K562 (cell line): ENCODE measurements around the gene APOL3. TPM values are rescaled to one million over a fixed set of nuclear protein-coding genes. Genes with fewer than 3 reads are reported as not detected.

Source experiments
- ATAC-seq: fragments of 200-7000 bp; cut with Tn5 transposase; 3 replicates; pipeline ENCODE4 v1.9.1; 2020; ENCODE audit warnings: moderate library complexity
- BruUV-seq: library from RNA; stranded (reverse); fragments of 400-500 nt; replicated peaks from 2 replicates; lab custom pipeline; 2021; lab: Mats Ljungman, UMichigan
- CTCF ChIA-PET: fragments of 300-600 bp; formaldehyde crosslinking; extraction: SDS; loops from one replicate; lab custom pipeline; 2021; ENCODE audit warnings: low intra/inter-chr PET ratio; lab: Yijun Ruan, JAX
- POLR2A ChIA-PET: fragments of 300-600, 350-650 bp; sonication (Branson Sonifier 250); formaldehyde crosslinking; extraction: SDS; loops from one replicate; lab custom pipeline; 2021; ENCODE audit warnings: antibody characterized with exemption, inconsistent platforms; lab: Yijun Ruan, JAX
- DNase-seq, 4 experiments: peaks; one replicate each; pipeline versions ENCODE4 v3.0.0 to v3.0.0-alpha.2; 2011 to 2018; ENCODE audit warnings: low spot score in 3 of 4, mixed read lengths in 3 of 4; ENCODE audit errors: extremely low read depth in 1 of 4
- FAIRE-seq: peaks from 2 replicates; lab custom pipeline; 2011; peaks lifted over from hg19 to GRCh38; lab: Jason Lieb, UNC
- H2AFZ ChIP-seq: 2 replicates; pipeline ENCODE4 v1.6.0; 2011; ENCODE audit warnings: low read depth, low read length, control low read depth, inconsistent platforms
- H3K27ac ChIP-seq: fragments of 200-600 bp; 3 replicates; pipeline ENCODE4 v1.8.0; 2011; ENCODE audit warnings: low read depth, mild to moderate bottlenecking, control low read depth, inconsistent platforms, low read length, moderate library complexity, mixed read lengths; ENCODE audit errors: extremely low read depth
- H3K27me3 ChIP-seq, 2 experiments: fragments of 300-600 bp in 1 of 2; 2 replicates in 1 of 2; 3 replicates in 1 of 2; pipeline versions ENCODE4 v1.6.0 to v1.8.0; 2011; ENCODE audit warnings: inconsistent platforms in 2 of 2, low read length in 2 of 2, mild to moderate bottlenecking in 1 of 2, mixed read lengths in 1 of 2, moderate library complexity in 1 of 2; ENCODE audit not compliant: control insufficient read depth in 2 of 2, insufficient read depth in 2 of 2
- H3K36me3 ChIP-seq: fragments of 300-600 bp; 3 replicates; pipeline ENCODE4 v1.8.0; 2011; ENCODE audit warnings: mild to moderate bottlenecking, low read length, inconsistent platforms; ENCODE audit not compliant: control insufficient read depth, insufficient read depth
- H3K4me1 ChIP-seq, 2 experiments: fragments of 200-600 bp in 1 of 2; replicated peaks in 1 of 2; 2 replicates in 1 of 2; 3 replicates in 1 of 2; pipeline versions ENCODE4 v1.5.1 to v1.8.0; 2011; ENCODE audit warnings: inconsistent platforms in 2 of 2, low read length in 2 of 2, mild to moderate bottlenecking in 1 of 2, mixed read lengths in 1 of 2, moderate library complexity in 1 of 2; ENCODE audit not compliant: control insufficient read depth in 2 of 2, insufficient read depth in 2 of 2
- H3K4me2 ChIP-seq: 2 replicates; pipeline ENCODE4 v1.6.1; 2011; ENCODE audit warnings: low read length, control low read depth, inconsistent platforms, mixed read lengths; ENCODE audit not compliant: insufficient read depth
- H3K4me3 ChIP-seq: fragments of 200-600 bp; sonication (generic), shearing (Covaris generic); 2 replicates; pipeline ENCODE4 v1.5.1; 2016; ENCODE audit warnings: control low read depth, inconsistent platforms
- H3K79me2 ChIP-seq: fragments of 200-600 bp; 3 replicates; pipeline ENCODE4 v1.8.0; 2011; ENCODE audit warnings: low read length, inconsistent platforms; ENCODE audit not compliant: control insufficient read depth, insufficient read depth
- H3K9ac ChIP-seq, 2 experiments: 2 replicates each; pipeline versions ENCODE4 v1.6.0 to v1.6.1; 2011; ENCODE audit warnings: low read depth in 2 of 2, low read length in 2 of 2, control low read depth in 1 of 2, inconsistent platforms in 1 of 2, mild to moderate bottlenecking in 1 of 2, mixed read lengths in 1 of 2; ENCODE audit not compliant: insufficient read depth in 1 of 2
- H3K9me1 ChIP-seq: one replicate; pipeline ENCODE4 v1.6.0; 2011; ENCODE audit warnings: inconsistent platforms, mild to moderate bottlenecking, low read length, moderate library complexity; ENCODE audit not compliant: control insufficient read depth, insufficient read depth
- H3K9me3 ChIP-seq: replicated peaks from 2 replicates; pipeline ENCODE4 v1.5.1; 2011; ENCODE audit warnings: low read depth, low read length, inconsistent platforms; ENCODE audit not compliant: control insufficient read depth, insufficient read depth
- H4K20me1 ChIP-seq: replicated peaks from 2 replicates; pipeline ENCODE4 v1.6.1; 2011; ENCODE audit warnings: low read length, inconsistent platforms, mixed read lengths; ENCODE audit not compliant: control insufficient read depth, insufficient read depth
- BRCA1 ChIP-seq, 2 experiments: fragments of 450-650 bp in 1 of 2; sonication (generic) in 1 of 2; formaldehyde crosslinking in 1 of 2; IDR thresholded peaks; 2 replicates each; pipeline versions ENCODE4 v1.5.0 to v1.6.1; 2017 to 2020; ENCODE audit warnings: mild to moderate bottlenecking in 1 of 2, missing genetic modification reagents in 1 of 2
- CTBP1 ChIP-seq: fragments of 450-650 bp; IDR thresholded peaks from 2 replicates; pipeline ENCODE4 v1.6.1; 2016; ENCODE audit warnings: borderline replicate concordance
- LARP7 ChIP-seq: fragments of 450-650 bp; IDR thresholded peaks from 2 replicates; pipeline ENCODE4 v1.6.1; 2016
- SMARCE1 ChIP-seq: fragments of 450-650 bp; IDR thresholded peaks from 2 replicates; pipeline ENCODE4 v1.7.1; 2016; ENCODE audit warnings: mild to moderate bottlenecking
- TAL1 ChIP-seq: fragments of 450-650 bp; IDR thresholded peaks from 2 replicates; pipeline ENCODE4 v1.6.1; 2016; ENCODE audit warnings: mild to moderate bottlenecking
- TCF3 ChIP-seq: sonication (generic); formaldehyde crosslinking; IDR thresholded peaks from 2 replicates; pipeline ENCODE4 v1.4.0; 2020; ENCODE audit warnings: mild to moderate bottlenecking, missing genetic modification reagents
- TFAM ChIP-seq: fragments of 250-450 bp; sonication (Bioruptor Pico); conservative IDR thresholded peaks from 2 replicates; pipeline ENCODE4 v1.5.0; 2021; ENCODE audit warnings: mild to moderate bottlenecking, moderate library complexity
- ZNF184 ChIP-seq: sonication (generic); formaldehyde crosslinking; IDR thresholded peaks from 2 replicates; pipeline ENCODE4 v1.5.0; 2020; ENCODE audit warnings: missing genetic modification reagents
- ZNF561 ChIP-seq: fragments of 450-650 bp; formaldehyde crosslinking; conservative IDR thresholded peaks from 2 replicates; pipeline ENCODE4 v1.4.0; 2020; ENCODE audit warnings: mild to moderate bottlenecking, moderate library complexity
- WGBS: fragments of 100-300 bp; shearing (Covaris generic); methylation state at CpG from one replicate; pipeline ENCODE4 v1.1.6; 2016; ENCODE audit warnings: low coverage, mixed read lengths; ENCODE audit not compliant: insufficient coverage; ENCODE audit errors: missing lambda C conversion rate; 5-methylcytosine and 5-hydroxymethylcytosine counted together
- in situ Hi-C: fragments of 300-500 bp; cut with MboI; formaldehyde crosslinking; loops from 4 replicates; pipeline ENCODE4 v1.15.0; 2018; ENCODE audit warnings: inconsistent platforms, mixed read lengths
- intact Hi-C: fragments of 100-400 bp; cut with micrococcal nuclease; formaldehyde crosslinking; loops from 2 replicates; pipeline ENCODE4 v1.14.2; 2022
- polyA plus RNA-seq, 8 experiments: library from polyadenylated mRNA; depleted of rRNA in 4 of 8; stranded (reverse) in 5 of 8; unstranded in 3 of 8; fragments of >200 nt; fragmentation: Nextera tagmentation in 2 of 8; fragmentation: Illumina TruSeq in 1 of 8; extraction: Ambion mirVana in 2 of 8; extraction: Trizol in 1 of 8; gene quantifications; 2 replicates each; pipeline versions ENCODE4 v1.2.1 to v1.2.3, GENCODE V29; 2011 to 2014; ENCODE audit warnings: inconsistent platforms in 1 of 8, missing spikeins in 1 of 8
- total RNA-seq, 7 experiments: library from RNA; depleted of rRNA in 6 of 7; stranded (reverse); fragments of >200 nt in 6 of 7; fragmentation: Illumina TruSeq in 2 of 7; extraction: Trizol in 2 of 7; gene quantifications; 2 replicates each; pipeline versions ENCODE4 v1.2.1 to v1.2.3, GENCODE V29; 2011 to 2021; ENCODE audit warnings: low replicate concordance in 1 of 7
- TF ChIP-seq, protein P1 (sequence below): fragments of 150-350 bp; conservative IDR thresholded peaks from 2 replicates; pipeline ENCODE4 v1.6.1; 2014; ENCODE audit warnings: low read length
- TF ChIP-seq, protein P2 (sequence below): fragments of 450-650 bp; IDR thresholded peaks from 2 replicates; pipeline ENCODE4 v1.6.1; 2018; ENCODE audit not compliant: partially characterized antibody
- TF ChIP-seq, protein P3 (sequence below): sonication (generic); formaldehyde crosslinking; IDR thresholded peaks from 2 replicates; pipeline ENCODE4 v1.8.0; 2022; ENCODE audit warnings: mild to moderate bottlenecking, missing genetic modification reagents, borderline replicate concordance
- TF ChIP-seq, protein P4 (sequence below): sonication (generic); formaldehyde crosslinking; IDR thresholded peaks from 2 replicates; pipeline ENCODE4 v1.4.0; 2020; ENCODE audit warnings: mild to moderate bottlenecking, missing genetic modification reagents

The APOL3 gene
- total and polyA plus RNA-seq, 9 of the 15 experiments (the other 6 are each of a cell fraction or from before 2014, with no cell fraction given): 0.25 to 1.1 (median 0.56) TPM; not detected in 1

DNA sequence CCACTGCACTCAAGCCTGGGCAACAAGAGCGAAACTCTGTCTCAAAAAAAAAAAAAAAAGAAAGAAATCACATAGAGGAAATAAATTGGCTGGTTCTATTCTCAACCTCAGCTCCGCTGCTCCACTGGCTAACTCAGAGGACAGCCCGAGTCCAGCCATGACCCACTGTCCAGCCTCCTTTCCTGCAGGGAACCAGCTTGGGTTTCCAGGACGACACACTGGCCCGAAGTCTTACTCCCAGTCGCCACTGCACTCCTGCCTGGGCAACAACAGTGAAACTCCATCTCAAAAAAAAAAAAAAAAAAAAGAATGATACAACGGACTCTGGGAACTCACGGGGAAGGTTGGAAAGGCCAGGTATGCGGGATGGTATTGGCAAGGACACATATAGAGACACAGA, 31.5 kb downstream of the APOL3 start:
- CTCF ChIA-PET: no interaction called here
- H3K27ac ChIP-seq: no peak overlapping the region
- H3K27me3 ChIP-seq: peaks cover 28 to 63% of the 10 kb centered on the region in 2 experiments
- no peak overlapping the region for H3K9ac ChIP-seq
- no peaks in the 10 kb centered on the region for H4K20me1 ChIP-seq
- H3K79me2 ChIP-seq: no peaks in the 10 kb centered on the region
- no peak overlapping the region for H2AFZ ChIP-seq
- no peak overlapping the region for H3K4me2 ChIP-seq
- H3K4me3 ChIP-seq: no peak overlapping the region
- 18% methylated on average over 4 of the region's 9 CpGs for WGBS
- no peak for DNase-seq
- H3K9me3 ChIP-seq: no peaks in the 10 kb centered on the region
- POLR2A ChIA-PET: interaction anchor here (0.6 kb wide), 1 partner anchor 203 kb away, joined by 3 read pairs; no protein-coding TSS in a partner anchor
- BruUV-seq: no TSS peak
- no peaks in the 10 kb centered on the region for H3K9me1 ChIP-seq
- H3K36me3 ChIP-seq: no peaks in the 10 kb centered on the region
- no peak for FAIRE-seq
- intact Hi-C loops: no loop called here
- in situ Hi-C loops: loop anchor here (10.0 kb wide), 2 partner anchors 514 to 774 kb away; partner anchors contain the start of gene MB
- no peak for ATAC-seq
- peaks cover 0 to 1% of the 10 kb centered on the region in 2 experiments; a peak in 2 of 5 replicates for H3K4me1 ChIP-seq
- TF ChIP-seq, protein P1, sequence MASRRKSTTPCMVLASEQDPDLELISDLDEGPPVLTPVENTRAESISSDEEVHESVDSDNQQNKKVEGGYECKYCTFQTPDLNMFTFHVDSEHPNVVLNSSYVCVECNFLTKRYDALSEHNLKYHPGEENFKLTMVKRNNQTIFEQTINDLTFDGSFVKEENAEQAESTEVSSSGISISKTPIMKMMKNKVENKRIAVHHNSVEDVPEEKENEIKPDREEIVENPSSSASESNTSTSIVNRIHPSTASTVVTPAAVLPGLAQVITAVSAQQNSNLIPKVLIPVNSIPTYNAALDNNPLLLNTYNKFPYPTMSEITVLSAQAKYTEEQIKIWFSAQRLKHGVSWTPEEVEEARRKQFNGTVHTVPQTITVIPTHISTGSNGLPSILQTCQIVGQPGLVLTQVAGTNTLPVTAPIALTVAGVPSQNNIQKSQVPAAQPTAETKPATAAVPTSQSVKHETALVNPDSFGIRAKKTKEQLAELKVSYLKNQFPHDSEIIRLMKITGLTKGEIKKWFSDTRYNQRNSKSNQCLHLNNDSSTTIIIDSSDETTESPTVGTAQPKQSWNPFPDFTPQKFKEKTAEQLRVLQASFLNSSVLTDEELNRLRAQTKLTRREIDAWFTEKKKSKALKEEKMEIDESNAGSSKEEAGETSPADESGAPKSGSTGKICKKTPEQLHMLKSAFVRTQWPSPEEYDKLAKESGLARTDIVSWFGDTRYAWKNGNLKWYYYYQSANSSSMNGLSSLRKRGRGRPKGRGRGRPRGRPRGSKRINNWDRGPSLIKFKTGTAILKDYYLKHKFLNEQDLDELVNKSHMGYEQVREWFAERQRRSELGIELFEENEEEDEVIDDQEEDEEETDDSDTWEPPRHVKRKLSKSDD: no peak
- no peak for TF ChIP-seq LARP7
- TF ChIP-seq, protein P2, sequence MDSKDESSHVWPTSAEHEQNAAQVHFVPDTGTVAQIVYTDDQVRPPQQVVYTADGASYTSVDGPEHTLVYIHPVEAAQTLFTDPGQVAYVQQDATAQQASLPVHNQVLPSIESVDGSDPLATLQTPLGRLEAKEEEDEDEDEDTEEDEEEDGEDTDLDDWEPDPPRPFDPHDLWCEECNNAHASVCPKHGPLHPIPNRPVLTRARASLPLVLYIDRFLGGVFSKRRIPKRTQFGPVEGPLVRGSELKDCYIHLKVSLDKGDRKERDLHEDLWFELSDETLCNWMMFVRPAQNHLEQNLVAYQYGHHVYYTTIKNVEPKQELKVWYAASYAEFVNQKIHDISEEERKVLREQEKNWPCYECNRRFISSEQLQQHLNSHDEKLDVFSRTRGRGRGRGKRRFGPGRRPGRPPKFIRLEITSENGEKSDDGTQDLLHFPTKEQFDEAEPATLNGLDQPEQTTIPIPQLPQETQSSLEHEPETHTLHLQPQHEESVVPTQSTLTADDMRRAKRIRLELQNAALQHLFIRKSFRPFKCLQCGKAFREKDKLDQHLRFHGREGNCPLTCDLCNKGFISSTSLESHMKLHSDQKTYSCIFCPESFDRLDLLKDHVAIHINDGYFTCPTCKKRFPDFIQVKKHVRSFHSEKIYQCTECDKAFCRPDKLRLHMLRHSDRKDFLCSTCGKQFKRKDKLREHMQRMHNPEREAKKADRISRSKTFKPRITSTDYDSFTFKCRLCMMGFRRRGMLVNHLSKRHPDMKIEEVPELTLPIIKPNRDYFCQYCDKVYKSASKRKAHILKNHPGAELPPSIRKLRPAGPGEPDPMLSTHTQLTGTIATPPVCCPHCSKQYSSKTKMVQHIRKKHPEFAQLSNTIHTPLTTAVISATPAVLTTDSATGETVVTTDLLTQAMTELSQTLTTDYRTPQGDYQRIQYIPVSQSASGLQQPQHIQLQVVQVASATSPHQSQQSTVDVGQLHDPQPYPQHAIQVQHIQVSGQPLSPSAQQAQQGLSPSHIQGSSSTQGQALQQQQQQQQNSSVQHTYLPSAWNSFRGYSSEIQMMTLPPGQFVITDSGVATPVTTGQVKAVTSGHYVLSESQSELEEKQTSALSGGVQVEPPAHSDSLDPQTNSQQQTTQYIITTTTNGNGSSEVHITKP: no peak
- TF ChIP-seq TFAM: no peak
- no peak for TF ChIP-seq BRCA1 (IDR thresholded peaks at IDR 0.05)
- TF ChIP-seq BRCA1 (CRISPR knock-in tag; IDR thresholded peaks at IDR 0.05): no peak
- no peak for TF ChIP-seq SMARCE1
- no peak for TF ChIP-seq TAL1
- TF ChIP-seq, protein P3, sequence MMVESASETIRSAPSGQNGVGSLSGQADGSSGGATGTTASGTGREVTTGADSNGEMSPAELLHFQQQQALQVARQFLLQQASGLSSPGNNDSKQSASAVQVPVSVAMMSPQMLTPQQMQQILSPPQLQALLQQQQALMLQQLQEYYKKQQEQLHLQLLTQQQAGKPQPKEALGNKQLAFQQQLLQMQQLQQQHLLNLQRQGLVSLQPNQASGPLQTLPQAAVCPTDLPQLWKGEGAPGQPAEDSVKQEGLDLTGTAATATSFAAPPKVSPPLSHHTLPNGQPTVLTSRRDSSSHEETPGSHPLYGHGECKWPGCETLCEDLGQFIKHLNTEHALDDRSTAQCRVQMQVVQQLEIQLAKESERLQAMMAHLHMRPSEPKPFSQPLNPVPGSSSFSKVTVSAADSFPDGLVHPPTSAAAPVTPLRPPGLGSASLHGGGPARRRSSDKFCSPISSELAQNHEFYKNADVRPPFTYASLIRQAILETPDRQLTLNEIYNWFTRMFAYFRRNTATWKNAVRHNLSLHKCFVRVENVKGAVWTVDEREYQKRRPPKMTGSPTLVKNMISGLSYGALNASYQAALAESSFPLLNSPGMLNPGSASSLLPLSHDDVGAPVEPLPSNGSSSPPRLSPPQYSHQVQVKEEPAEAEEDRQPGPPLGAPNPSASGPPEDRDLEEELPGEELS (CRISPR knock-in tag): no peak
- TF ChIP-seq, protein P4, sequence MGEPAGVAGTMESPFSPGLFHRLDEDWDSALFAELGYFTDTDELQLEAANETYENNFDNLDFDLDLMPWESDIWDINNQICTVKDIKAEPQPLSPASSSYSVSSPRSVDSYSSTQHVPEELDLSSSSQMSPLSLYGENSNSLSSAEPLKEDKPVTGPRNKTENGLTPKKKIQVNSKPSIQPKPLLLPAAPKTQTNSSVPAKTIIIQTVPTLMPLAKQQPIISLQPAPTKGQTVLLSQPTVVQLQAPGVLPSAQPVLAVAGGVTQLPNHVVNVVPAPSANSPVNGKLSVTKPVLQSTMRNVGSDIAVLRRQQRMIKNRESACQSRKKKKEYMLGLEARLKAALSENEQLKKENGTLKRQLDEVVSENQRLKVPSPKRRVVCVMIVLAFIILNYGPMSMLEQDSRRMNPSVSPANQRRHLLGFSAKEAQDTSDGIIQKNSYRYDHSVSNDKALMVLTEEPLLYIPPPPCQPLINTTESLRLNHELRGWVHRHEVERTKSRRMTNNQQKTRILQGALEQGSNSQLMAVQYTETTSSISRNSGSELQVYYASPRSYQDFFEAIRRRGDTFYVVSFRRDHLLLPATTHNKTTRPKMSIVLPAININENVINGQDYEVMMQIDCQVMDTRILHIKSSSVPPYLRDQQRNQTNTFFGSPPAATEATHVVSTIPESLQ: no peak
- TF ChIP-seq TCF3 (CRISPR knock-in tag): no peak
- TF ChIP-seq ZNF561 (CRISPR knock-in tag): no peak
- no peak for TF ChIP-seq ZNF184
- no peak for TF ChIP-seq CTBP1
